Fibroblast of lung (primary cell): Measurements from ENCODE around the gene SPACA4.

ENCODE experiments used
- EZH2 ChIP-seq: IDR thresholded peaks from 2 replicates; pipeline ENCODE4 v1.5.1; 2012; ENCODE audit warnings: low read length, control low read depth, mild to moderate bottlenecking; ENCODE audit errors: missing control alignments
- TF ChIP-seq, protein P1 (sequence below), 2 donors: IDR thresholded peaks in 1 of 2; conservative IDR thresholded peaks in 1 of 2; 1 replicate in 1 of 2; 2 replicates in 1 of 2; pipeline ENCODE4 v1.5.1; 2011 to 2012; ENCODE audit warnings: low read length in 2 of 2, control low read depth in 1 of 2, inconsistent platforms in 1 of 2, low read depth in 1 of 2, mild to moderate bottlenecking in 1 of 2

GRCh38 chr19:48645620-48646000 lies 39.1 kb downstream of the SPACA4 start:
- TF ChIP-seq, protein P1, sequence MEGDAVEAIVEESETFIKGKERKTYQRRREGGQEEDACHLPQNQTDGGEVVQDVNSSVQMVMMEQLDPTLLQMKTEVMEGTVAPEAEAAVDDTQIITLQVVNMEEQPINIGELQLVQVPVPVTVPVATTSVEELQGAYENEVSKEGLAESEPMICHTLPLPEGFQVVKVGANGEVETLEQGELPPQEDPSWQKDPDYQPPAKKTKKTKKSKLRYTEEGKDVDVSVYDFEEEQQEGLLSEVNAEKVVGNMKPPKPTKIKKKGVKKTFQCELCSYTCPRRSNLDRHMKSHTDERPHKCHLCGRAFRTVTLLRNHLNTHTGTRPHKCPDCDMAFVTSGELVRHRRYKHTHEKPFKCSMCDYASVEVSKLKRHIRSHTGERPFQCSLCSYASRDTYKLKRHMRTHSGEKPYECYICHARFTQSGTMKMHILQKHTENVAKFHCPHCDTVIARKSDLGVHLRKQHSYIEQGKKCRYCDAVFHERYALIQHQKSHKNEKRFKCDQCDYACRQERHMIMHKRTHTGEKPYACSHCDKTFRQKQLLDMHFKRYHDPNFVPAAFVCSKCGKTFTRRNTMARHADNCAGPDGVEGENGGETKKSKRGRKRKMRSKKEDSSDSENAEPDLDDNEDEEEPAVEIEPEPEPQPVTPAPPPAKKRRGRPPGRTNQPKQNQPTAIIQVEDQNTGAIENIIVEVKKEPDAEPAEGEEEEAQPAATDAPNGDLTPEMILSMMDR (conservative IDR thresholded peaks at IDR 0.05 in 1 of 2, IDR thresholded peaks at IDR 0.05 in 1 of 2; ENCODE audit: low read depth in 1 of 2, low read length in 2 of 2) = no peak
- no peak for TF ChIP-seq EZH2
